Retinal pigment epithelial cell (primary cell): ENCODE data around the gene UCN2.

Experiments used
- DNase-seq: peaks from one replicate; pipeline ENCODE4 v3.0.0-alpha.2; 2010; ENCODE audit warnings: low read depth
- H3K4me3 ChIP-seq: 2 replicates; pipeline ENCODE4 v1.5.1; 2011; ENCODE audit warnings: mild to moderate bottlenecking, low read length, control low read depth, moderate library complexity
- CTCF ChIP-seq: conservative IDR thresholded peaks from 2 replicates; pipeline ENCODE4 v1.5.1; 2011; ENCODE audit warnings: low read depth, low read length, control low read depth, inconsistent platforms

UCN2 gene

GRCh38 chr3:48567500-48567899 is 3.9 kb upstream of the UCN2 start:
- no peak overlapping the region for H3K4me3 ChIP-seq
- TF ChIP-seq CTCF, result no peak
- DNase-seq, result no peak

- no peak for DNase-seq
- no peak for TF ChIP-seq CTCF
- no peak overlapping the region for H3K4me3 ChIP-seq
Measured at GRCh38 chr3:48567090-48567489, 3.5 kb upstream of the UCN2 start.

GRCh38 chr3:48566401-48566760 is 2.8 kb upstream of the UCN2 start:
- no peak for DNase-seq
- H3K4me3 ChIP-seq, result no peak overlapping the region
- TF ChIP-seq CTCF, result no peak

GRCh38 chr3:48565591-48566400 is 2.2 kb upstream of the UCN2 start:
- no peak for TF ChIP-seq CTCF

GRCh38 chr3:48565186-48565585 is 1.6 kb upstream of the UCN2 start:
- TF ChIP-seq CTCF, result no peak
- DNase-seq, result no peak

More at GRCh38 chr3:48565591-48566400, 2.2 kb upstream of the UCN2 start:
- H3K4me3 ChIP-seq, result no peak overlapping the region
- no peak for DNase-seq

GRCh38 chr3:48564667-48565066 is 1.1 kb upstream of the UCN2 start:
- no peak overlapping the region for H3K4me3 ChIP-seq
- no peak for TF ChIP-seq CTCF

More at GRCh38 chr3:48565186-48565585, 1.6 kb upstream of the UCN2 start:
- H3K4me3 ChIP-seq, result no peak overlapping the region

GRCh38 chr3:48564022-48564421 is 441 bp upstream of the UCN2 start:
- no peak for TF ChIP-seq CTCF
- DNase-seq, result no peak
- no peak overlapping the region for H3K4me3 ChIP-seq

More at GRCh38 chr3:48564667-48565066, 1.1 kb upstream of the UCN2 start:
- no peak for DNase-seq
